H1 (cell line): ENCODE measurements around the gene KRT8. TPM values are rescaled to one million over a fixed set of nuclear protein-coding genes. Genes with fewer than 3 reads are reported as not detected.

ENCODE experiments used
- CTCF ChIA-PET: fragments of 300-600 bp; sonication (Branson Sonifier 250); formaldehyde crosslinking; loops from one replicate; lab custom pipeline; 2021; ENCODE audit not compliant: partially characterized antibody; lab: Charles Lee
- POLR2A ChIA-PET: fragments of 300-600 bp; sonication (Branson Sonifier 250); formaldehyde crosslinking; loops from one replicate; lab custom pipeline; 2021; ENCODE audit warnings: inconsistent platforms; ENCODE audit not compliant: partially characterized antibody; lab: Charles Lee
- DNase-seq, 2 experiments: peaks; one replicate each; pipeline versions ENCODE4 v3.0.0 to v3.0.0-alpha.2; 2010 to 2022; ENCODE audit warnings: low spot score in 2 of 2, low read depth in 1 of 2, mixed read lengths in 1 of 2
- FAIRE-seq: peaks from 2 replicates; lab custom pipeline; 2011; peaks lifted over from hg19 to GRCh38; lab: Jason Lieb, UNC
- H2AFZ ChIP-seq: 2 replicates; pipeline ENCODE4 v1.8.1; 2012; ENCODE audit warnings: low read length, inconsistent platforms
- H2AK5ac ChIP-seq: 2 replicates; pipeline ENCODE4 v1.6.1; 2013; ENCODE audit warnings: low read depth, low read length
- H2BK120ac ChIP-seq: replicated peaks from 2 replicates; pipeline ENCODE3; 2013; ENCODE audit warnings: low read depth, low read length, inconsistent platforms
- H2BK12ac ChIP-seq: 2 replicates; pipeline ENCODE4 v1.6.1; 2013; ENCODE audit warnings: low read depth, low read length
- H2BK15ac ChIP-seq: 2 replicates; pipeline ENCODE4 v1.6.1; 2013; ENCODE audit warnings: low read length
- H2BK20ac ChIP-seq: 2 replicates; pipeline ENCODE4 v1.6.1; 2013; ENCODE audit warnings: low read length
- H2BK5ac ChIP-seq: 2 replicates; pipeline ENCODE4 v1.6.1; 2013; ENCODE audit warnings: low read depth, low read length
- H3K14ac ChIP-seq: 2 replicates; pipeline ENCODE4 v1.6.1; 2013; ENCODE audit warnings: inconsistent platforms; ENCODE audit not compliant: insufficient read length
- H3K18ac ChIP-seq: 2 replicates; pipeline ENCODE4 v1.6.1; 2013; ENCODE audit warnings: low read length; ENCODE audit errors: extremely low read depth
- H3K23ac ChIP-seq: 2 replicates; pipeline ENCODE4 v1.6.1; 2013; ENCODE audit warnings: inconsistent platforms; ENCODE audit not compliant: insufficient read length
- H3K23me2 ChIP-seq: 2 replicates; pipeline ENCODE4 v1.6.1; 2013; ENCODE audit warnings: low read depth, low read length
- H3K27ac ChIP-seq: 2 replicates; pipeline ENCODE4 v1.6.1; 2011; ENCODE audit warnings: low read depth, low read length, inconsistent platforms
- H3K27me3 ChIP-seq, 4 experiments: replicated peaks in 1 of 4; 1 replicate in 1 of 4; 2 replicates in 3 of 4; pipeline versions ENCODE4 v1.6.1 to v1.8.1; 2011 to 2013; ENCODE audit warnings: low read length in 3 of 4, mild to moderate bottlenecking in 3 of 4, inconsistent platforms in 2 of 4, mixed read lengths in 2 of 4, moderate library complexity in 1 of 4; ENCODE audit not compliant: control insufficient read depth in 3 of 4, insufficient read depth in 3 of 4; ENCODE audit errors: extremely low read depth in 1 of 4
- H3K36me3 ChIP-seq, 4 experiments: 2 replicates each; pipeline versions ENCODE4 v1.6.1 to v1.8.1; 2011 to 2013; ENCODE audit warnings: mild to moderate bottlenecking in 4 of 4, low read length in 3 of 4, moderate library complexity in 2 of 4, control low read depth in 1 of 4, inconsistent platforms in 1 of 4; ENCODE audit not compliant: insufficient read depth in 4 of 4, control insufficient read depth in 2 of 4
- H3K4ac ChIP-seq: replicated peaks from 2 replicates; pipeline ENCODE3; 2013; ENCODE audit warnings: low read length, low read depth, mixed read lengths, inconsistent platforms; ENCODE audit not compliant: insufficient read length
- H3K4me1 ChIP-seq, 4 experiments: replicated peaks in 1 of 4; 1 replicate in 1 of 4; 2 replicates in 3 of 4; pipeline versions ENCODE4 v1.6.1 to v1.8.1; 2011 to 2013; ENCODE audit warnings: low read length in 3 of 4, inconsistent platforms in 2 of 4, mixed read lengths in 1 of 4; ENCODE audit not compliant: insufficient read depth in 4 of 4, control insufficient read depth in 3 of 4
- H3K4me2 ChIP-seq, 2 experiments: 2 replicates each; pipeline versions ENCODE4 v1.6.1 to v1.8.1; 2011 to 2013; ENCODE audit warnings: low read depth in 2 of 2, low read length in 2 of 2, control low read depth in 1 of 2, inconsistent platforms in 1 of 2, mild to moderate bottlenecking in 1 of 2; ENCODE audit not compliant: insufficient read depth in 1 of 2
- H3K4me3 ChIP-seq, 4 experiments: fragments of 200-600, 300-600 bp in 1 of 4; sonication (generic), shearing (Covaris generic), sonication (Bioruptor Twin) in 1 of 4; 2 replicates each; pipeline versions ENCODE4 v1.5.1 to v1.8.1; 2011 to 2016; ENCODE audit warnings: low read length in 4 of 4, low read depth in 3 of 4, control low read depth in 2 of 4, inconsistent platforms in 2 of 4, mild to moderate bottlenecking in 2 of 4, mixed read lengths in 1 of 4, moderate library complexity in 1 of 4; ENCODE audit not compliant: insufficient read depth in 2 of 4; ENCODE audit errors: extremely low read depth in 1 of 4
- H3K56ac ChIP-seq: replicated peaks from 2 replicates; pipeline ENCODE3; 2013; ENCODE audit warnings: low read depth, mild to moderate bottlenecking, mixed read lengths, low read length, inconsistent platforms; ENCODE audit not compliant: insufficient read length
- H3K79me1 ChIP-seq: 2 replicates; pipeline ENCODE4 v1.6.1; 2013; ENCODE audit warnings: low read depth, low read length, control low read depth
- H3K79me2 ChIP-seq, 2 experiments: 2 replicates each; pipeline versions ENCODE4 v1.6.1 to v1.8.1; 2012 to 2013; ENCODE audit warnings: low read length in 2 of 2, mild to moderate bottlenecking in 2 of 2, inconsistent platforms in 1 of 2; ENCODE audit not compliant: insufficient read depth in 2 of 2, control insufficient read depth in 1 of 2
- H3K9ac ChIP-seq, 4 experiments: replicated peaks in 1 of 4; 1 replicate in 1 of 4; 2 replicates in 3 of 4; pipeline versions ENCODE4 v1.6.1 to v1.8.1; 2011 to 2013; ENCODE audit warnings: low read depth in 3 of 4, low read length in 3 of 4, control low read depth in 2 of 4, mild to moderate bottlenecking in 2 of 4, moderate library complexity in 2 of 4, inconsistent platforms in 1 of 4; ENCODE audit errors: extremely low read depth in 1 of 4
- H3K9me3 ChIP-seq, 2 experiments: 2 replicates each; pipeline versions ENCODE4 v1.6.1 to v1.8.1; 2012 to 2013; ENCODE audit warnings: mild to moderate bottlenecking in 2 of 2, moderate library complexity in 2 of 2, control low read depth in 1 of 2, inconsistent platforms in 1 of 2, low read depth in 1 of 2, low read length in 1 of 2, mixed read lengths in 1 of 2; ENCODE audit not compliant: insufficient read depth in 2 of 2
- H4K20me1 ChIP-seq, 2 experiments: replicated peaks in 1 of 2; 2 replicates each; pipeline versions ENCODE3 to v1.8.1; 2011 to 2013; ENCODE audit warnings: inconsistent platforms in 2 of 2, low read length in 2 of 2, mild to moderate bottlenecking in 1 of 2; ENCODE audit not compliant: insufficient read depth in 2 of 2, control insufficient read depth in 1 of 2
- H4K5ac ChIP-seq: 2 replicates; pipeline ENCODE4 v1.6.1; 2013; ENCODE audit warnings: low read length, low read depth, mixed read lengths, inconsistent platforms; ENCODE audit not compliant: insufficient read length
- H4K8ac ChIP-seq: 2 replicates; pipeline ENCODE4 v1.8.0; 2013; ENCODE audit warnings: mild to moderate bottlenecking, moderate library complexity, low read length, inconsistent platforms; ENCODE audit not compliant: insufficient read depth; ENCODE audit errors: extremely low read depth
- H4K91ac ChIP-seq: replicated peaks from 2 replicates; pipeline ENCODE3; 2013; ENCODE audit warnings: low read length, mixed read lengths, inconsistent platforms; ENCODE audit not compliant: insufficient read length
- BACH1 ChIP-seq: IDR thresholded peaks from 2 replicates; pipeline ENCODE4 v1.6.1; 2012; ENCODE audit warnings: low read length, improper control_type of control experiment
- CBX5 ChIP-seq: fragments of 300-800, 300-1000 bp; sonication (generic); IDR thresholded peaks from 2 replicates; pipeline ENCODE4 v1.7.1; 2016; ENCODE audit warnings: antibody characterized with exemption, low read length, low read depth
- CHD1 ChIP-seq: IDR thresholded peaks from 2 replicates; pipeline ENCODE4 v1.6.1; 2012; ENCODE audit warnings: low read depth, low read length, improper control_type of control experiment
- CREB1 ChIP-seq: IDR thresholded peaks from 2 replicates; pipeline ENCODE4 v1.6.1; 2012; ENCODE audit warnings: inconsistent platforms
- EP300 ChIP-seq, 2 experiments: IDR thresholded peaks; 1 replicate in 1 of 2; 2 replicates in 1 of 2; pipeline ENCODE4 v1.6.1; 2011 to 2012; ENCODE audit warnings: low read depth in 2 of 2, low read length in 2 of 2, mild to moderate bottlenecking in 2 of 2, borderline replicate concordance in 1 of 2, inconsistent platforms in 1 of 2, moderate library complexity in 1 of 2
- EZH2 ChIP-seq: fragments of 200-600 bp; sonication (generic); IDR thresholded peaks from 2 replicates; pipeline ENCODE4 v1.7.1; 2012; ENCODE audit warnings: low read depth, mild to moderate bottlenecking, moderate library complexity, low read length, inconsistent platforms; ENCODE audit not compliant: severe bottlenecking
- FOSL1 ChIP-seq: IDR thresholded peaks from 2 replicates; pipeline ENCODE4 v1.6.1; 2011; ENCODE audit warnings: mild to moderate bottlenecking, low read depth, low read length, moderate library complexity; ENCODE audit not compliant: insufficient read depth
- KDM5A ChIP-seq: fragments of 200-600 bp; IDR thresholded peaks from 2 replicates; pipeline ENCODE4 v1.7.1; 2012; ENCODE audit warnings: mild to moderate bottlenecking, low read length, inconsistent platforms, mixed read lengths
- MAX ChIP-seq: IDR thresholded peaks from 2 replicates; pipeline ENCODE4 v1.6.1; 2012; ENCODE audit warnings: inconsistent platforms
- POLR2AphosphoS5 ChIP-seq: IDR thresholded peaks from 2 replicates; pipeline ENCODE4 v1.6.1; 2011; ENCODE audit warnings: low read depth, low read length
- POU5F1 ChIP-seq: IDR thresholded peaks from 2 replicates; pipeline ENCODE4 v1.6.1; 2011; ENCODE audit warnings: low read depth, mild to moderate bottlenecking, low read length, moderate library complexity
- RFX5 ChIP-seq: IDR thresholded peaks from 2 replicates; pipeline ENCODE4 v1.6.1; 2011; ENCODE audit warnings: low read depth, low read length, improper control_type of control experiment, borderline replicate concordance
- WGBS, 2 experiments: shearing (Covaris generic) in 1 of 2; methylation state at CpG; one replicate each; pipeline versions ENCODE4 v1.1.6 to v1.1.7; 2013 to 2015; ENCODE audit warnings: low lambda C conversion rate in 2 of 2, mixed read lengths in 2 of 2, inconsistent platforms in 1 of 2, low coverage in 1 of 2, missing lambda C conversion rate in 1 of 2; ENCODE audit not compliant: insufficient replicate concordance in 2 of 2, insufficient coverage in 1 of 2, insufficient read length in 1 of 2; ENCODE audit errors: extremely low coverage in 1 of 2, missing lambda C conversion rate in 1 of 2; 5-methylcytosine and 5-hydroxymethylcytosine counted together
- polyA plus RNA-seq, 7 experiments: library from polyadenylated mRNA; depleted of rRNA in 3 of 7; stranded (reverse) in 5 of 7; unstranded in 2 of 7; fragments of >200 nt in 5 of 7; fragments of 200-250 nt in 2 of 7; gene quantifications; 1 replicate in 5 of 7; 2 replicates in 1 of 7; 4 replicates in 1 of 7; pipeline versions ENCODE4 v1.2.1 to v1.2.3, GENCODE V29; 2011 to 2013; ENCODE audit warnings: missing spikeins in 2 of 7, mixed read lengths in 2 of 7
- total RNA-seq: library from RNA; stranded (reverse); fragmentation: NEBNext Ultra II Directional; extraction: Animal tissue kit (Norgen Biotek cat#: 25700); gene quantifications from 2 replicates; pipeline ENCODE4 v1.2.1, GENCODE V29; 2021

Gene KRT8
- total and polyA plus RNA-seq, 2 of the 8 experiments (the other 6 are each of a cell fraction or from before 2014, with no cell fraction given) = 280 to 290 TPM

GRCh38 chr12:52862023-52862422 lies 42.9 kb downstream of the KRT8 start:
- FAIRE-seq (no peak), DNase-seq (no peak)
- H2BK20ac ChIP-seq = no peak overlapping the region
- H3K9ac ChIP-seq = no peak overlapping the region
- H2BK12ac ChIP-seq = no peak overlapping the region
- H2BK15ac ChIP-seq = no peak overlapping the region
- H3K23ac ChIP-seq = no peak overlapping the region
- H3K18ac ChIP-seq = no peak overlapping the region
- 87% methylated on average over 2 of the region's 2 CpGs; no CpG with 5 or more reads in 1 of the 2 experiments for WGBS, 2 experiments
- no peak overlapping the region for H4K91ac ChIP-seq
- no peaks in the 10 kb centered on the region for H3K36me3 ChIP-seq
- POLR2A ChIA-PET = no interaction called here
- no peaks in the 10 kb centered on the region for H3K9me3 ChIP-seq
- H3K56ac ChIP-seq = no peak overlapping the region
- TF ChIP-seq RFX5 (no peak), MAX (no peak), CHD1 (no peak), KDM5A (no peak), FOSL1 (no peak), EP300 (IDR thresholded peaks at IDR 0.05; ENCODE audit: borderline replicate concordance in 1 of 2, low read depth in 2 of 2, low read length in 2 of 2) (no peak), POU5F1 (no peak), BACH1 (no peak), CREB1 (no peak), POLR2AphosphoS5 (no peak), CBX5 (no peak), EZH2 (no peak)
- no peak overlapping the region for H3K4me3 ChIP-seq
- H3K4me2 ChIP-seq = no peak overlapping the region
- H3K79me2 ChIP-seq = no peaks in the 10 kb centered on the region
- no peak overlapping the region for H2AFZ ChIP-seq
- H2BK5ac ChIP-seq = no peak overlapping the region
- H3K14ac ChIP-seq = no peak overlapping the region
- no peak overlapping the region for H2BK120ac ChIP-seq
- H3K79me1 ChIP-seq = no peaks in the 10 kb centered on the region
- no peak overlapping the region for H3K27ac ChIP-seq
- no peak overlapping the region for H2AK5ac ChIP-seq
- no peak overlapping the region for H4K5ac ChIP-seq
- H3K4me1 ChIP-seq = peaks cover 0 to 2% (median 0%) of the 10 kb centered on the region in 4 experiments; a peak in 1 of 7 replicates
- CTCF ChIA-PET = interaction anchor here (0.7 to 1.9 kb wide), 9 partner anchors 9 to 280 kb away, joined by 3 to 7 read pairs (median 3); no protein-coding TSS in a partner anchor
- no peaks in the 10 kb centered on the region for H3K23me2 ChIP-seq
- 0 out of 2 replicates have a peak overlapping the region, but pooled peaks have one; percentile 65 for H4K8ac ChIP-seq
- no peaks in the 10 kb centered on the region for H3K27me3 ChIP-seq
- H4K20me1 ChIP-seq = no peaks in the 10 kb centered on the region
- no peak overlapping the region for H3K4ac ChIP-seq
